ENCODE results near the gene KDM2A.

DNA sequence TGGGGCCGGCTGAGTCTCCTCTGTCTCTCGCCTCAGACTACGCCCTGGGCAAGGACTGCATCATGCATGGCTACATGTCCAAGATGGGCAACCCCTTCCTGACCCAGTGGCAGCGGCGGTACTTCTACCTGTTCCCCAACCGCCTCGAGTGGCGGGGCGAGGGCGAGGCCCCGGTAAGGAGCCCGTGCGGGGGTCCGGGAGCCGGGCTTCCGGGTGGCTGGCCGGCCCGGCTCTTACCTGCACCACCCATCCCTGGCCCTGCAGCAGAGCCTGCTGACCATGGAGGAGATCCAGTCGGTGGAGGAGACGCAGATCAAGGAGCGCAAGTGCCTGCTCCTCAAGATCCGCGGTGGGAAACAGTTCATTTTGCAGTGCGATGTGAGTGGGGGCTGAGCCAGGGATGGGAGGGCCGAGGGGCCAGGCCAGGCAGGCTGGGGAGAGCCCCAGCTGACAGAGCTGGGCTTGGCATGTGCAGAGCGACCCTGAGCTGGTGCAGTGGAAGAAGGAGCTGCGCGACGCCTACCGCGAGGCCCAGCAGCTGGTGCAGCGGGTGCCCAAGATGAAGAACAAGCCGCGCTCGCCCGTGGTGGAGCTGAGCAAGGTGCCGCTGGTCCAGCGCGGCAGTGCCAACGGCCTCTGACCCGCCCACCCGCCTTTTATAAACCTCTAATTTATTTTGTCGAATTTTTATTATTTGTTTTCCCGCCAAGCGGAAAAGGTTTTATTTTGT is 165.9 kb downstream of the KDM2A start:
- no peak for TF ChIP-seq POLR2AphosphoS5 (IDR thresholded peaks at IDR 0.05; ENCODE audit: low read depth, low read length)
- TF ChIP-seq POLR2A (IDR thresholded peaks at IDR 0.05; ENCODE audit: low read depth, low read length) = no peak
